ENCODE data around the gene ABHD12. TPM values are rescaled to one million over a fixed set of nuclear protein-coding genes. Genes with fewer than 3 reads are reported as not detected.
A peak's percentile ranks its signal among the peaks of the same experiment; 100 is the strongest.

The ABHD12 gene
- total RNA-seq, 1 donor from 2014 or later, result 42.9 TPM

DNA sequence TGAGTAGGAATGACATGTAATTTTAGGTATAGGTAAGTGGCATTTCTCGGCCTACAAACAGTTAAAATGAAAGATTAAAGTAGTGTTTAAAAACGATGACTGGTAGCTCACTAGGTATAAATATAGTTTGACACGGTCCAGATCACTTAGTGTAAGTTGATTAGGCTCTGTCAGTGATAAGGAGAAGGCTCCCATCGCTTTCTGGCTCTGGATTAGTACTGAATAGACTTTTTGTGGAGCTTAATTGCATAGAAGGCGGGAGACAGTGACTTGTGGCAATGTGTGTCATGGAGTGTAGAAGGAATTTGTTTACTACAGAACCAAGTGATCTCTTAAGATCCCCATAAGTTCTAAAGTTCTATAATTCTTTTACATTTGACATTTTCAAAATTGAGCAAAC, 136.1 kb downstream of the ABHD12 start:
- DNase-seq (ENCODE audit: extremely low spot score, unreplicated experiment), result no peak
- no peaks in the 10 kb centered on the region for H3K9me3 Mint-ChIP-seq (ENCODE audit: unreplicated experiment)
- H3K4me1 Mint-ChIP-seq (ENCODE audit: unreplicated experiment), result peaks cover 70% of the 10 kb centered on the region
- peaks cover 33% of the 10 kb centered on the region for H3K36me3 Mint-ChIP-seq (ENCODE audit: unreplicated experiment)
- H3K27me3 Mint-ChIP-seq (ENCODE audit: unreplicated experiment), result no peaks in the 10 kb centered on the region
- H3K27ac Mint-ChIP-seq (ENCODE audit: unreplicated experiment), result peak overlapping the region; percentile 11
- TF ChIP-seq CTCF (IDR thresholded peaks at IDR 0.05), result no peak
- H3K4me3 Mint-ChIP-seq (ENCODE audit: unreplicated experiment), result no peak overlapping the region

GRCh38 chr20:25253606-25254275, 136.9 kb downstream of the ABHD12 start:
- no peak overlapping the region for H3K27ac Mint-ChIP-seq (ENCODE audit: unreplicated experiment)

GRCh38 chr20:25252686-25253421, 137.8 kb downstream of the ABHD12 start:
- Mint-ChIP-seq H3K36me3 (ENCODE audit: unreplicated experiment) (peaks cover 25% of the 10 kb centered on the region), H3K27ac (ENCODE audit: unreplicated experiment) (peak overlapping the region; percentile 44), H3K9me3 (ENCODE audit: unreplicated experiment) (no peaks in the 10 kb centered on the region), H3K4me1 (ENCODE audit: unreplicated experiment) (peaks cover 71% of the 10 kb centered on the region), H3K27me3 (ENCODE audit: unreplicated experiment) (no peaks in the 10 kb centered on the region), H3K4me3 (ENCODE audit: unreplicated experiment) (peak overlapping the region; percentile 38)
- no peak for TF ChIP-seq CTCF (IDR thresholded peaks at IDR 0.05)
- DNase-seq (ENCODE audit: extremely low spot score, unreplicated experiment), result no peak

More at GRCh38 chr20:25253606-25254275, 136.9 kb downstream of the ABHD12 start:
- H3K36me3 Mint-ChIP-seq (ENCODE audit: unreplicated experiment), result peaks cover 27% of the 10 kb centered on the region
- TF ChIP-seq CTCF (IDR thresholded peaks at IDR 0.05), result no peak
- no peak for DNase-seq (ENCODE audit: extremely low spot score, unreplicated experiment)
- no peaks in the 10 kb centered on the region for H3K9me3 Mint-ChIP-seq (ENCODE audit: unreplicated experiment)
- no peak overlapping the region for H3K4me3 Mint-ChIP-seq (ENCODE audit: unreplicated experiment)
- peaks cover 75% of the 10 kb centered on the region for H3K4me1 Mint-ChIP-seq (ENCODE audit: unreplicated experiment)
- H3K27me3 Mint-ChIP-seq (ENCODE audit: unreplicated experiment), result no peaks in the 10 kb centered on the region

DNA sequence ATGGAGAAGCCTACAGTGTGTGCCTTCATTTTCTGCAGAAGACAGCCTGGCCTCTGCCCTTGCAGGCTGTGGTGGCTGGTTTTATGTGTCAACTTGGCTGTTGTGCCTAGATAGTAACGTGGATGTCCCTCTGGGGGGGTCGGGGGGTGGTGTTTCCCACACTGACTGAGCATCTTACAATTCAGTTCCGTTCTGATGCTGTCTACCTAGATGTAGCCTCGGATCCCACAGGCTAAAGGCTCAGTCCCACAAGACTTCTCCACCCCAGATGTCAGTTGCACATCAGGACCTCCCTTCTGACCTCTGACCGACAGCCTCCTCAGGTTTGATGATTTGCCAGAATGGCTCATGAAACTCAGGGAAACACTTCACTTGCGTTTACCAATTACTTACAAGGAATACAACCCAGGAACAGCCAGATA, 138.4 kb downstream of the ABHD12 start:
- Mint-ChIP-seq H3K4me3 (ENCODE audit: unreplicated experiment) (peak overlapping the region; percentile 94), H3K36me3 (ENCODE audit: unreplicated experiment) (peaks cover 24% of the 10 kb centered on the region), H3K27me3 (ENCODE audit: unreplicated experiment) (no peaks in the 10 kb centered on the region), H3K27ac (ENCODE audit: unreplicated experiment) (peak overlapping the region; percentile 69), H3K9me3 (ENCODE audit: unreplicated experiment) (no peaks in the 10 kb centered on the region), H3K4me1 (ENCODE audit: unreplicated experiment) (peaks cover 67% of the 10 kb centered on the region)
- no peak for TF ChIP-seq CTCF (IDR thresholded peaks at IDR 0.05)
- DNase-seq (ENCODE audit: extremely low spot score, unreplicated experiment), result no peak

DNA sequence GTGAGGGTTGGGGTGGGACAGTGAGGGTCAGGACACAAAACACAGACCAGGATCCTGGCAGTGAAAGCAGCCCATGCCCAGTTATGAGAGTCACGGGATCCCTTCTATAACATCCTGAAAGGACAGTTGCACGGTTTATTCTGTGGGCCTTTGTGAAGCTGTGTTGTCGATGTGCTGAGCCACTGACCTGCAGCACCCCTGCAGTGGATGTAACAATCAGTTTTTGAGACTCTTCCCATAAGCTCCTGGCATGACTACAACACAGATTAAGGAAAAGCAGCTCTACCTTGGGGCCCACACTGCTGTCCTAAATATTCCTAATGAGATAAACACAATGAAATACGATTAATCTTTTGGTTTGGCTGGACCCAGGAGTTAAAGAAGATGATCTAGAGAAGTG, 139.1 kb downstream of the ABHD12 start:
- H3K27ac Mint-ChIP-seq (ENCODE audit: unreplicated experiment), result peak overlapping the region; percentile 69
- no peak for TF ChIP-seq CTCF (IDR thresholded peaks at IDR 0.05)
- peak overlapping the region; percentile 94 for H3K4me3 Mint-ChIP-seq (ENCODE audit: unreplicated experiment)
- peaks cover 70% of the 10 kb centered on the region for H3K4me1 Mint-ChIP-seq (ENCODE audit: unreplicated experiment)
- no peaks in the 10 kb centered on the region for H3K9me3 Mint-ChIP-seq (ENCODE audit: unreplicated experiment)
- DNase-seq (ENCODE audit: extremely low spot score, unreplicated experiment), result no peak
- peaks cover 21% of the 10 kb centered on the region for H3K36me3 Mint-ChIP-seq (ENCODE audit: unreplicated experiment)
- H3K27me3 Mint-ChIP-seq (ENCODE audit: unreplicated experiment), result no peaks in the 10 kb centered on the region
